HCT116 (cell line): ENCODE data around the gene DNAJC3.

Experiments used
- EZH2 ChIP-seq: fragments of 200-600 bp; sonication (generic); IDR thresholded peaks from 2 replicates; pipeline ENCODE4 v1.6.1; 2017; ENCODE audit warnings: antibody characterized with exemption, mixed run types
- EZH2phosphoT487 ChIP-seq: fragments of 200-600 bp; IDR thresholded peaks from 2 replicates; pipeline ENCODE4 v1.6.1; 2018; ENCODE audit warnings: antibody characterized with exemption, borderline replicate concordance
- JUND ChIP-seq: IDR thresholded peaks from 2 replicates; pipeline ENCODE4 v1.6.1; 2012
- POLR2AphosphoS5 ChIP-seq: IDR thresholded peaks from 2 replicates; pipeline ENCODE4 v1.6.1; 2011; ENCODE audit warnings: mild to moderate bottlenecking, low read depth, low read length, moderate library complexity
- TF ChIP-seq, protein P1 (sequence below), 3 experiments: fragments of 200-600 bp in 1 of 3; sonication (generic) in 1 of 3; IDR thresholded peaks in 2 of 3; conservative IDR thresholded peaks in 1 of 3; 2 replicates each; pipeline ENCODE4 v1.5.1; 2012 to 2017; ENCODE audit warnings: low read depth in 2 of 3, low read length in 2 of 3, antibody characterized with exemption in 1 of 3, borderline replicate concordance in 1 of 3, control low read depth in 1 of 3, mild to moderate bottlenecking in 1 of 3, mixed read lengths in 1 of 3, mixed run types in 1 of 3, moderate library complexity in 1 of 3; ENCODE audit not compliant: insufficient read depth in 1 of 3

DNA sequence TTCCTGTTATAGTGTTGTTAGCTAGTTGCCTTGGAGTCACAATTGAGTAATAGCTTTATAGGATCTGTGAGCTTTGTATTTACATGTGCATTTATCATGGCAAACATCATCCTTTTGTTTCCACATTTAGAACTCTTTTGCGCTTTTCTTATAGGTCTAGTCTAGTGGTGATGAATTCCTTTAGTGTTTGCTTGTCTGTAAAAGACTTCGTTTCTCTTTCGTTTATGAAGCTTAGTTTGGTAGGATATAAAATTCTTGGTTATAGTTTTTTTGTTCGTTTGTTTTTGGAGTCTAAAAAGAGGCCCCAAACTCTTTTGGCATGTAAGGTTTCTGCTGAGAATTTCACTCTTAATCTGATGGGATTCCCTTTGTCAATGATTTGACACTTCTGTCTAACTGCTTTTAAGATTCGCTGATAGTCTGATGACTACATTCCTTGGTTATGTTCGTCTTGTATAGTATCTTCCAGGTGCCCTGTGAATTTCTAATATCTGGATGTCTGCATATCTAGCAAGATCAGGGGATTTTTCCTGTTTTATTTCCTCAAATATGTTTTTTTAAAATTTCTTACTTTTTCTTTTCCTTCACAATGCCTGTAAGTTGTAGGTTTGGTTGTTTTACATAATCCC, 20.2 kb downstream of the DNAJC3 start:
- TF ChIP-seq EZH2 (no peak), EZH2phosphoT487 (no peak), POLR2AphosphoS5 (no peak), JUND (no peak)
- TF ChIP-seq, protein P1, sequence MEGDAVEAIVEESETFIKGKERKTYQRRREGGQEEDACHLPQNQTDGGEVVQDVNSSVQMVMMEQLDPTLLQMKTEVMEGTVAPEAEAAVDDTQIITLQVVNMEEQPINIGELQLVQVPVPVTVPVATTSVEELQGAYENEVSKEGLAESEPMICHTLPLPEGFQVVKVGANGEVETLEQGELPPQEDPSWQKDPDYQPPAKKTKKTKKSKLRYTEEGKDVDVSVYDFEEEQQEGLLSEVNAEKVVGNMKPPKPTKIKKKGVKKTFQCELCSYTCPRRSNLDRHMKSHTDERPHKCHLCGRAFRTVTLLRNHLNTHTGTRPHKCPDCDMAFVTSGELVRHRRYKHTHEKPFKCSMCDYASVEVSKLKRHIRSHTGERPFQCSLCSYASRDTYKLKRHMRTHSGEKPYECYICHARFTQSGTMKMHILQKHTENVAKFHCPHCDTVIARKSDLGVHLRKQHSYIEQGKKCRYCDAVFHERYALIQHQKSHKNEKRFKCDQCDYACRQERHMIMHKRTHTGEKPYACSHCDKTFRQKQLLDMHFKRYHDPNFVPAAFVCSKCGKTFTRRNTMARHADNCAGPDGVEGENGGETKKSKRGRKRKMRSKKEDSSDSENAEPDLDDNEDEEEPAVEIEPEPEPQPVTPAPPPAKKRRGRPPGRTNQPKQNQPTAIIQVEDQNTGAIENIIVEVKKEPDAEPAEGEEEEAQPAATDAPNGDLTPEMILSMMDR (IDR thresholded peaks at IDR 0.05 in 2 of 3, conservative IDR thresholded peaks at IDR 0.05 in 1 of 3; ENCODE audit: borderline replicate concordance in 1 of 3, insufficient read depth in 1 of 3, low read depth in 2 of 3, low read length in 2 of 3), result no peak
